Stimulated activated CD8-positive, alpha-beta memory T cell treated with anti-CD3 and anti-CD28 coated beads, Interleukin-15, amount 100 ng/mL, for 48 hours (primary cell): ENCODE data around the gene KRTAP10-6.
A peak's percentile ranks its signal among the peaks of the same experiment; 100 is the strongest.
"Not testable (repeated sequence)": the region's sequence is repeated elsewhere in the genome, so short reads cannot be mapped to it uniquely, and the experiment has no call there.

Source experiments
- DNase-seq, 2 donors: peaks; one replicate each; pipeline ENCODE4 v3.0.0-alpha.2; 2020; ENCODE audit warnings: low read depth in 2 of 2

Gene KRTAP10-6, protein sequence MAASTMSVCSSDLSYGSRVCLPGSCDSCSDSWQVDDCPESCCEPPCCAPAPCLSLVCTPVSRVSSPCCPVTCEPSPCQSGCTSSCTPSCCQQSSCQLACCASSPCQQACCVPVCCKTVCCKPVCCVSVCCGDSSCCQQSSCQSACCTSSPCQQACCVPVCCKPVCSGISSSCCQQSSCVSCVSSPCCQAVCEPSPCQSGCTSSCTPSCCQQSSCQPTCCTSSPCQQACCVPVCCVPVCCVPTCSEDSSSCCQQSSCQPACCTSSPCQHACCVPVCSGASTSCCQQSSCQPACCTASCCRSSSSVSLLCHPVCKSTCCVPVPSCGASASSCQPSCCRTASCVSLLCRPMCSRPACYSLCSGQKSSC

GRCh38 chr21:44592446-44593311, at the start of gene KRTAP10-6:
Gene KRTAP10-6, minus strand, starts transcription at chr21:44592505. Its CDS starts 21 bp downstream, at chr21:44592484.
- DNase-seq, result no peak

DNA sequence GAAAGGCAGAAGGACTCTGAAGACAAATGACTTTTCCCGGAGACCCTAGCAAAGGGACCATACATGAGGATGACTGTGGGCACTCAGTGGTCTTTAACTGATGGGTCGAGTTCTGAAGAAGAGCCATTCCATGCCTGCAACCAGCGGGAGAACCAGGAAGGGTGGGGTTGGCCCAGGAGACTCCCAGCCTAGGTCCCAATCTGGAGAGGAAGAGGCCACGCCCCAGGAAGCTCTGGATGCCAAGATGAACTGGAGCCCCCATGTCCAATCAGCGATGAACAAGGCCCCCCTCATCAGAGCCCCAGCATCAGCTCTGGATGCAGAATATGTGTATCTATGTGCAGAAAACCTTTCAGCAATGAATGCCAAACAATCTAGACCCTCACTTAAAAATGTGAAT, 48.5 kb upstream of the KRTAP10-6 start:
- DNase-seq, result no peak

DNA sequence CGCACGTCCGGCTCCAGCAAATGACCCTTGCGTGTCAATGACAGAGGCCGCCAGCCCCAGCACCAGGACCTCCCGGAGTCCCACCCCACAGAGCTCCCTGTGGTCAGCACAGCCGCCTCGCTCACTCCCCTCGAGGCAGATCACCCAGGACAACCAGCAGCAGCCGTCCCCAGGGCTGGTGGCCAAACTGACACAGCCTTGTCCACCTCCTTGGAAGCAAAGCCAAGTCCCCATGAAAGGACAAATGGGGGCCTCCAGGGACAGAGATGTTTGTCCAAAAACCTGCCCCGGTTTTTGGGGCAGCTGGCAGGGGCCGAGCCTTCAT, 47.0 kb upstream of the KRTAP10-6 start:
- DNase-seq, result no peak

DNA sequence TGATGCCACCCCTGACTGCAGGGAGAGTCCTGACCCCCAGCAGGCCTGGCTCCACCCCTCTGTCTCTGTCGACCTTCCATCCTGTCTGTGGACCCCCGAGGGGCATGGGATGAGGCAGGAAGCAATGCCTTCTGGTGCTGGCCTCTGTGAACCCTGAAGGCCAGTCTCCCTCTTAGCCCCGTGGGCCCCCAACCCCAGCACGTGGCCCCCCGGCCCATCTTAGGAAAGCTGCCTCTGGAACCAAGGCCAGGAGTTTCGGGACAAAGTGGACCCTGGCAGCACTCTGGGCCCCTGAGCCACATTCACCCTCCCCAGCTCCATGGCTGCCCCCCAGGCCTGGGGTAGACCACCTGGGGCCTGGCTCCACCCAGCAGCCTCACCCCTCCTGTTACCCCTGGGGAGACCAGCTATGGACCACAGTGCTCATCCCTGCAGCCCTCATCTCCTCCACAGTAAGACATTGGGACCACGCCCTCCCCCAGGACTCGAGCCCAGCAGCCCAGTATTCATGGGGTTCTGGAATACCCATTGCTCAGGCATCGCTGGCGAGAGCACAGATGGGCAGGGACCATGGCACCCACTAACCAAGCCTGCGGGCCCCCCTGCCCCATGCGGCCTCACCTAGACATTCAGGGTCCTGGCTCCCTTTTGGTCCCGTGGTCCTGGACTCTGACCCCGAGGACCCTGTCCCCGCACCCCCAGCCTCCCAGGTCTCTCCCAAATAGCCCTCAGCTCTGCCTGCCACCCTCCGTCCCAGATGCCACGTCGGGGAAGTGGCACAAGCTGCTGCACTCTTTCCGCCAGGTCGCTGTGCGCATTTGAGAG, 46.4 kb upstream of the KRTAP10-6 start:
- DNase-seq, result not testable (repeated sequence)

DNA sequence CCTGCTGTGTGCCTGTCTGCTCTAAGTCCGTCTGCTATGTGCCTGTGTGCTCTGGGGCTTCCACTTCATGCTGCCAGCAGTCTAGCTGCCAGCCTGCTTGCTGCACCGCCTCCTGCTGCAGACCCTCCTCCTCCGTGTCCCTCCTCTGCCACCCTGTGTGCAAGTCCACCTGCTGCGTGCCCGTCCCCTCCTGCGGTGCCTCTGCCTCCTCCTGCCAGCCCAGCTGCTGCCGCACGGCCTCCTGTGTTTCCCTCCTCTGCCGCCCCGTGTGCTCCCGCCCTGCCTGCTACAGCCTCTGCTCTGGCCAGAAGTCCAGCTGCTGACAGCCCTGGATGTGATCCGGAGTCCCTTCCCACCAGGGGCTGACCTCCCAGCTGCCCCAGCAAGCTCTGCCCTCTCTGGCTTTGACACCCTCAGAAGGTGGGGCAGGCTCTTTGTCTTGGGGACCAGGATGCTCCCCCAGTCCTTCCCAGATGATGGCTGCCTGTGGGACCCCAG, 45.6 kb upstream of the KRTAP10-6 start:
- not testable (repeated sequence) for DNase-seq

DNA sequence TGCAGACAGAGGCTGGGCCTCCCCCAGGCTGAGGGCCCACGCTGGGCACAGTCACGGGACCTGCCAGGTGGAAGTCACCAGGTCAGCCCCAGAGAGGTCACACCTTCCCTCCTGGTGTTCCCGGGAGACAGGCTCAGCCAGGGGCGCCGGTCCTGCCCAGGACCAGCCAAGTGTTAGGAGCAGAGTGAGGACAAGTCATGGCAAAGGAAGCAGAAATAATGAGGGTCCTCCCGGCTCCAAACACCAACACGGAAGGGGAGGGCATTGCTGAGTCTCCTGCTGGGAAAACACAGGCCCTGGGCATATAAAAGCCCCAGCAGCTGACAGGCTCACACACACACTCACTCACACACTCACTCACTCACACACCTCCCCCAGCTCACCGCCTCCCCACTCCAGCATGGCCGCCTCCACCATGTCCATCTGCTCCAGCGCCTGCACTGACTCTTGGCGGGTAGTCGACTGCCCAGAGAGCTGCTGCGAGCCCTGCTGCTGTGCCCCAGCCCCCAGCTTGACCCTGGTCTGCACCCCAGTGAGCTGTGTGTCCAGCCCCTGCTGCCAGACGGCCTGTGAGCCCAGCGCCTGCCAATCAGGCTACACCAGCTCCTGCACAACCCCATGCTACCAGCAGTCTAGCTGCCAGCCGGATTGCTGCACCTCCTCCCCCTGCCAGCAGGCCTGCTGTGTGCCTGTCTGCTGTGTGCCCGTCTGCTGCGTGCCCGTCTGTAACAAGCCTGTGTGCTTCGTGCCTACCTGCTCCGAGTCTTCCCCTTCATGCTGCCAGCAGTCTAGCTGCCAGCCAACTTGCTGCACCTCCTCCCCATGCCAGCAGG, 44.9 kb upstream of the KRTAP10-6 start, which contains the start of gene KRTAP10-10:
Gene KRTAP10-10 (plus strand): TSS at position 339 of the 833 bp plus-strand sequence. CDS start 62 bp downstream, at position 401.
- no peak for DNase-seq

GRCh38 chr21:44636209-44637017, 44.1 kb upstream of the KRTAP10-6 start:
- DNase-seq, result no peak

GRCh38 chr21:44632067-44632466, 39.8 kb upstream of the KRTAP10-6 start:
- DNase-seq, result no peak

DNA sequence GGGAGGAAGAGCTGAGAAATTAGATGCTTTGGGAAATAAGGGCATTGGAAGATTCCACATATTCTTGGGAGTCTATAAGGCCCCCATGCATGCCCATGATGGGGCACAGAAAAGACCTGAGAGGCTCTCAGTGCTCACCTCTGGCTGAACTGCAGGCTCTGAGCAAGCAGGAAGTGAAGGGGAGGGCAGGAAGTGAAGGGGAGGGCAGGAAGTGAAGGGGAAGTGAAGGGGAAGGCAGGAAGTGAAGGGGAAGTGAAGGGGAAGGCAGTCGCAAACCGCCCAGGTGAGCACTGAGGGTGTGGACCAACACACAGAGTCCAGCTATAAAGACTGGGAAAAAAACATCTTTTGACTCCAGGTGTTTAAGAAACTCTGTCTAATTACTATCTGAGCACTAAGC, 38.1 kb upstream of the KRTAP10-6 start:
- DNase-seq, result no peak

GRCh38 chr21:44628707-44629391, 36.5 kb upstream of the KRTAP10-6 start:
- DNase-seq, result no peak

- not testable (repeated sequence) for DNase-seq
Measured at GRCh38 chr21:44627831-44628233, 35.5 kb upstream of the KRTAP10-6 start.

DNA sequence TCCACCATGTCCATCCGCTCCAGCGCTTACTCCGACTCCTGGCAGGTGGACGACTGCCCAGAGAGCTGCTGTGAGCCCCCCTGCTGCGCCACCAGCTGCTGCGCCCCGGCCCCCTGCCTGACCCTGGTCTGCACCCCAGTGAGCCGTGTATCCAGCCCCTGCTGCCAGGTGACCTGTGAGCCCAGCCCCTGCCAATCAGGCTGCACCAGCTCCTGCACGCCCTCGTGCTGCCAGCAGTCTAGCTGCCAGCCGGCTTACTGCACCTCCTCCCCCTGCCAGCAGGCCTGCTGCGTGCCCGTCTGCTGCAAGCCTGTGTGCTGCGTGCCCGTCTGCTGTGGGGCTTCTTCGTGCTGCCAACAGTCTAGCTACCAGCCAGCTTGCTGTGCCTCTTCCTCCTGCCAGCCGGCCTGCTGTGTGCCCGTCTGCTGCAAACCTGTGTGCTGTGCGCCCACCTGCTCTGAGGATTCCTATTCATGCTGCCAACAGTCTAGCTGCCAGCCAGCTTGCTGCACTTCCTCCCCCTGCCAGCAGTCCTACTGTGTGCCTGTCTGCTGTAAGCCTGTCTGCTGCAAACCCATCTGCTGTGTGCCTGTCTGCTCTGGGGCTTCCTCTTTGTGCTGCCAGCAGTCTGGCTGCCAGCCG, 35.0 kb upstream of the KRTAP10-6 start:
- not testable (repeated sequence) for DNase-seq

DNA sequence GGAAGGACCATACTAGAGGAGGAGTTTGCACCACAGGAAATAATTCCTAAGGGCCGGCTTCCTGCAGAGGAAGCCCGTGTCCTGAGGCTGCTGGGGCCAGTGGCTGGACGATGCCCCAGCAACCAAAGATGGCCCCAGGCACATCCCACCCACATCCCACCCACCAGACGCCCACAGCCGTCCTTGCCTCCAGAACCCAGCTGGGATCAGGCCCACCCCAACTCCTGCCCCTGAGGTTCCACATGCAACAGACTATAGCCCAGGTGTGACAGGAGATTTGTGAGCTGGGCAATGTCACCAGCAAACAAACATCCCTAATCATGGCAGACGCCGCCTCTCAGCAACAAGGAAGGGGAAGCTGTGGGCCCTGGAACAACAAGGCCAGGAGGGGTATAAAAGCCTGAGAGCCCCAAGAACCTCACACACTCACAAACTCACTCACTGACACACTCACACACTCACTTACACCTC, 34.4 kb upstream of the KRTAP10-6 start, which contains the start of gene KRTAP10-9:
Gene KRTAP10-9 (plus strand): TSS at position 421 of the 471 bp plus-strand sequence. CDS start 79 bp downstream, outside the sequence.
- DNase-seq, result no peak

DNA sequence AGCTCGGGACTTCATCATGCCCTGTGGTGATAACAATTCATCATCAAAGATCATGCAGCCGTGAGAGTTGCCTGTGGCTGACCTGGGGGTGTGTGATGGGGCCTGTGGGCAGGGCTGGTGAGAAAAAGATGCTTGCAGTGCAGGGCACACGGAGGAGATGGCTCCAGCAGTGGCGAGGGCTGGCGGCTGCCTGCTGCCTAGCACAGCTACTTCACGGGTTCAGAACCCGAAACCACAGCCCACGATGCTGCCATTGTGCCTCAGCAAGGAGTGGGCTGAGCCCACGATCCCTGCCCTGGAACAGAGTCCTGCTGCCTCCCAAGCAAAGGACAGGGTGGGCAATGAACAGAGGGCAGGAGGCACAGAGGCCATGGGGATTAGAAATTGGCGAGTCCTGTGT, 34.0 kb upstream of the KRTAP10-6 start:
- no peak for DNase-seq

DNA sequence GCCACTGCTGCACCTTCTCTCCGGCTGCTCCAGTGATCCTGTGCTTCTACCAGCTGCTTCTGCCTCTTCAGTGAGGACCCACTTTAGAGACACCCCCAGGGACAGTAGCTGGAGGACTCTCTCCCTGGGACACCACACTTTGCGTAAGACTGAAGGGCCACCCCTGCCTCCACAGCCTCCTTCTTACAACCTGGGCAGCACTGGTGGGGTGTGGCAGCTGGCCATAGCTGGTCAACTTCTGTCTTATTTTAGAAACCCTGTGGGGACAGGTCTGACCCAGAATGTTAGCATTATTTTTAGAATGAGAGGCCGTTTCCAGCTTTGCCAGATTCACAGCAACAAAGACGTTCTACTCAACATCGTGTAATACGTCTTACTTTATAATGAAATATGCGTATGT, 33.5 kb upstream of the KRTAP10-6 start:
- no peak for DNase-seq

DNA sequence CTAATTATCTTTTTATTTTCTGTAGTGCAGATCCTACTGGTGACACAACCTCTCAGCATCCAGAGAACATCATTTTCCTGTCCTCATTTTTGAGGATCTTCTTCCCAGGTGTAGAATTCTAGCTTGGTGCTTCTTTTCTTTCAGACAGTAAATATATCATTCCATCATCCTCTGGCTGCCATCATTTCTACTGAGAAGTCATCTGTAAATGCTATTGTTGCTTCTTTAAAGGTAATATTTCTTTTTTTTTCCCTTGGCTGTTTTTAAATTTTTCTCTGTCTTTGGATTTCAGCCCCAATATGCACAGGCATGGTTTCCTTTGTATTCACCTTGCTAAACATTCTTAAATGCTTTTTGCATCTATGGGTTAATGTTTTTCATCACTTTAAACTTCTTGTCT, 31.3 kb upstream of the KRTAP10-6 start:
- DNase-seq, result no peak

GRCh38 chr21:44619886-44620285, 27.6 kb upstream of the KRTAP10-6 start:
- DNase-seq, result no peak

DNA sequence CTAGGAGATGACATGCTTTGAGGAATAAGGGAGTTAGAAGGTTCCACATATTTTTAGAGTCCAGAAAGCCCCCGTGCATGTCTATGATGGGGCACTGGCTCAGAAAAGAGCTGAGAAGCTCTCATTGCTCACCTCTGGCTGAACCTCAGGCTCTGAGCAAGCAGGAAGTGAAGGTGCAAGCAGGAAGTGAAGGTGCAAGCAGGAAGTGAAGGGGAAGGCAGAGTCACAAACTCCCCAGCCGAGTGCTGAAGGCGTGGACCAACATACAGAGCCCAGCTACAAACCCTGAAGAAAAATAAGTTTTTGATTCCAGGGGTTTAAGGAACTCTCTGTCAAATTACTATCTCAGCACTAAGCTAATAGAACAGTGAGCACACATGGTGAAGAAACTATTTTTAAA, 26.6 kb upstream of the KRTAP10-6 start:
- peak in 1 of 2 donors; percentile 11 for DNase-seq

DNA sequence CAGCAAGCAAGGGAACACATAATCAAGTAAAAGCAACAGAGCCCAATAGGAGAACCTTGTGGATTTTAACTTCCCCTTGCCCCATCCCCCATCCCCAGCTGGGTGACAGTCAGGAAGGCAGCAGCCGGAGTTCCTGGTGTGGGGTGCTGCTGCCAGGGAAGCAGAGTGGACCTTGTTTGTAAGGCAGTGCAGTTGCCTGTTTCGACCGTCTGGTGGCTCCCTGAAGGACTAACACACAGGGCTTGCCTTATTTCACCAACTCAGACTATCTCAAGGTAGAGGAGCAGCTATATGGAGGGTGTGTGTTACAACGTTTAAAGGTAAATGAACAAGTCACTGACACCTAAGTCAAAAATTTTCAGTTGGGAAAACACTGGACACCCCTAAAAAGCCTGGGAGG, 26.2 kb upstream of the KRTAP10-6 start:
- no peak for DNase-seq
